Gastroesophageal sphincter (tissue), 4 donors: ENCODE results near the gene LEMD1. TPM values are rescaled to one million over a fixed set of nuclear protein-coding genes. Genes with fewer than 3 reads are reported as not detected.

Experiments used
- ATAC-seq: fragments of 150-250 bp; one replicate; pipeline ENCODE4 v1.9.1; 2016; ENCODE audit warnings: mild to moderate bottlenecking, moderate library complexity
- H3K27ac ChIP-seq, 4 donors: fragments of 200-600 bp; sonication (generic) in 3 of 4; 1 replicate in 3 of 4; 2 replicates in 1 of 4; pipeline ENCODE4 v1.5.1; 2016 to 2019
- H3K27me3 ChIP-seq: fragments of 200-600 bp; sonication (generic); one replicate; pipeline ENCODE4 v1.5.1; 2019
- H3K36me3 ChIP-seq, 2 donors: fragments of 200-600 bp; sonication (generic); one replicate each; pipeline ENCODE4 v1.5.1; 2019; ENCODE audit warnings: control low read depth in 1 of 2
- H3K4me1 ChIP-seq, 3 donors: fragments of 200-600 bp; sonication (generic); 1 replicate in 2 of 3; 2 replicates in 1 of 3; pipeline ENCODE4 v1.5.1; 2016 to 2019; ENCODE audit warnings: control low read depth in 2 of 3
- H3K4me3 ChIP-seq, 2 donors: fragments of 200-600 bp; sonication (generic); one replicate each; pipeline ENCODE4 v1.5.1; 2019; ENCODE audit warnings: mild to moderate bottlenecking in 1 of 2, moderate library complexity in 1 of 2
- H3K9me3 ChIP-seq, 3 donors: fragments of 200-600 bp; sonication (generic); one replicate each; pipeline ENCODE4 v1.5.1; 2017 to 2019; ENCODE audit warnings: control low read depth in 2 of 3
- CTCF ChIP-seq, 4 experiments: fragments of 200-600 bp in 2 of 4; fragments of 450-650 bp in 2 of 4; sonication (generic) in 1 of 4; IDR thresholded peaks; one replicate each; pipeline ENCODE4 v1.5.1; 2017 to 2019; ENCODE audit warnings: antibody characterized with exemption in 4 of 4, mild to moderate bottlenecking in 2 of 4, moderate library complexity in 2 of 4
- EP300 ChIP-seq: sonication (generic); formaldehyde crosslinking; IDR thresholded peaks from one replicate; pipeline ENCODE4 v1.6.1; 2017; ENCODE audit warnings: antibody characterized with exemption, mild to moderate bottlenecking
- POLR2A ChIP-seq, 2 donors: fragments of 450-650 bp; IDR thresholded peaks; one replicate each; pipeline ENCODE4 v1.6.1; 2017; ENCODE audit warnings: antibody characterized with exemption in 2 of 2, mild to moderate bottlenecking in 2 of 2, moderate library complexity in 1 of 2
- POLR2AphosphoS5 ChIP-seq: sonication (generic); formaldehyde crosslinking; IDR thresholded peaks from one replicate; pipeline ENCODE4 v1.6.1; 2017; ENCODE audit warnings: antibody characterized with exemption
- WGBS, 2 donors: methylation state at CpG; one replicate each; pipeline ENCODE4 v1.1.5; 2018; ENCODE audit warnings: low coverage in 1 of 2; 5-methylcytosine and 5-hydroxymethylcytosine counted together
- total RNA-seq, 4 donors: library from RNA; depleted of rRNA; stranded (reverse); fragments of >200 nt; gene quantifications; one replicate each; pipeline ENCODE4 v1.1.0, GENCODE V29; 2016

LEMD1 gene
- total RNA-seq, 4 donors from 2014 or later, result not detected

- TF ChIP-seq POLR2AphosphoS5 (no peak), EP300 (no peak), CTCF (IDR thresholded peaks at IDR 0.05) (no peak), POLR2A (IDR thresholded peaks at IDR 0.05) (no peak)
- Histone ChIP-seq H3K36me3 (no peaks in the 10 kb centered on the region), H3K27me3 (peaks cover 98% of the 10 kb centered on the region), H3K4me1 (peaks cover 0 to 25% (median 18%) of the 10 kb centered on the region in 3 donors), H3K9me3 (no peaks in the 10 kb centered on the region), H3K27ac (no peak overlapping the region), H3K4me3 (no peak overlapping the region)
- ATAC-seq, result no peak
- 0% methylated on average over 2 to 4 of the region's 6 CpGs for WGBS, 2 donors
Observed at GRCh38 chr1:205454903-205455335, 33.1 kb upstream of the LEMD1 start.

- H3K27me3 ChIP-seq, result peaks cover 92% of the 10 kb centered on the region
- WGBS, 2 donors, result 17% methylated on average over 1 of the region's 3 CpGs; no CpG with 5 or more reads in 1 of the 2 donors
Observed at GRCh38 chr1:205453466-205453865, 31.6 kb upstream of the LEMD1 start.

GRCh38 chr1:205452933-205453332, 31.1 kb upstream of the LEMD1 start:
- 40 to 60% methylated on average over 1 of the region's 5 CpGs for whole genome bisulfite sequencing, 2 donors
- H3K4me1 ChIP-seq, result peaks cover 0 to 27% (median 18%) of the 10 kb centered on the region in 3 donors
- no peak for ATAC-seq
- no peak overlapping the region for H3K4me3 ChIP-seq
- no peak overlapping the region for H3K27ac ChIP-seq
- no peak for TF ChIP-seq EP300
- no peak for TF ChIP-seq CTCF (IDR thresholded peaks at IDR 0.05)
- no peak for TF ChIP-seq POLR2AphosphoS5
- TF ChIP-seq POLR2A (IDR thresholded peaks at IDR 0.05), result no peak
- H3K36me3 ChIP-seq, result no peaks in the 10 kb centered on the region
- H3K9me3 ChIP-seq, result no peaks in the 10 kb centered on the region
- H3K27me3 ChIP-seq, result peaks cover 87% of the 10 kb centered on the region

More at GRCh38 chr1:205453466-205453865, 31.6 kb upstream of the LEMD1 start:
- H3K36me3 ChIP-seq, result no peaks in the 10 kb centered on the region
- no peak for TF ChIP-seq POLR2A (IDR thresholded peaks at IDR 0.05)
- no peak for TF ChIP-seq EP300
- TF ChIP-seq CTCF (IDR thresholded peaks at IDR 0.05), result no peak
- no peak for TF ChIP-seq POLR2AphosphoS5
- no peak overlapping the region for H3K4me3 ChIP-seq
- ATAC-seq, result no peak
- H3K4me1 ChIP-seq, result peaks cover 0 to 25% (median 18%) of the 10 kb centered on the region in 3 donors
- H3K27ac ChIP-seq, result no peak overlapping the region
- no peaks in the 10 kb centered on the region for H3K9me3 ChIP-seq

GRCh38 chr1:205452364-205452763, 30.5 kb upstream of the LEMD1 start:
- no peaks in the 10 kb centered on the region for H3K9me3 ChIP-seq
- no peak for TF ChIP-seq CTCF (IDR thresholded peaks at IDR 0.05)
- TF ChIP-seq POLR2AphosphoS5, result no peak
- TF ChIP-seq POLR2A (IDR thresholded peaks at IDR 0.05), result no peak
- TF ChIP-seq EP300, result no peak
- ATAC-seq, result no peak

GRCh38 chr1:205451759-205452164, 29.9 kb upstream of the LEMD1 start:
- TF ChIP-seq POLR2A (IDR thresholded peaks at IDR 0.05) (no peak), POLR2AphosphoS5 (no peak), CTCF (IDR thresholded peaks at IDR 0.05) (no peak), EP300 (no peak)
- no peak overlapping the region for H3K4me3 ChIP-seq
- peaks cover 0 to 22% (median 13%) of the 10 kb centered on the region in 3 donors for H3K4me1 ChIP-seq
- WGBS, 2 donors, result 71% methylated on average over 1 of the region's 2 CpGs; no CpG with 5 or more reads in 1 of the 2 donors
- H3K9me3 ChIP-seq, result no peaks in the 10 kb centered on the region
- no peak overlapping the region for H3K27ac ChIP-seq
- peaks cover 75% of the 10 kb centered on the region for H3K27me3 ChIP-seq
- no peak for ATAC-seq
- H3K36me3 ChIP-seq, result no peaks in the 10 kb centered on the region

More at GRCh38 chr1:205452364-205452763, 30.5 kb upstream of the LEMD1 start:
- H3K36me3 ChIP-seq, result no peaks in the 10 kb centered on the region
- peaks cover 0 to 28% (median 18%) of the 10 kb centered on the region in 3 donors for H3K4me1 ChIP-seq
- H3K27ac ChIP-seq, result no peak overlapping the region
- H3K4me3 ChIP-seq, result no peak overlapping the region
- peaks cover 81% of the 10 kb centered on the region for H3K27me3 ChIP-seq
- 25 to 60% methylated on average over 1 of the region's 2 CpGs for WGBS, 2 donors
